GM23338 (cell line): ENCODE measurements around the gene SFT2D3.

ENCODE experiments used
- CREB1 ChIP-seq: fragments of 250-450 bp; sonication (Bioruptor Pico); IDR thresholded peaks from 2 replicates; pipeline ENCODE4 v1.5.0; 2020; ENCODE audit warnings: low read depth, mild to moderate bottlenecking, moderate library complexity
- CTCF ChIP-seq, 2 experiments: fragments of 200-600 bp in 1 of 2; sonication (generic) in 1 of 2; conservative IDR thresholded peaks; 2 replicates each; pipeline versions ENCODE4 v1.5.1 to v1.6.1; 2016 to 2017; ENCODE audit warnings: antibody characterized with exemption in 2 of 2, low read depth in 2 of 2, mild to moderate bottlenecking in 2 of 2, moderate library complexity in 1 of 2
- EZH2 ChIP-seq: fragments of 200-600 bp; sonication (generic); IDR thresholded peaks from one replicate; pipeline ENCODE4 v1.8.0; 2017; ENCODE audit warnings: antibody characterized with exemption, mild to moderate bottlenecking, low read depth; ENCODE audit not compliant: unreplicated experiment
- JUNB ChIP-seq: IDR thresholded peaks from one replicate; pipeline ENCODE4 v1.6.1; 2016; ENCODE audit warnings: antibody characterized with exemption; ENCODE audit not compliant: unreplicated experiment
- POLR2AphosphoS5 ChIP-seq: IDR thresholded peaks from 2 replicates; pipeline ENCODE4 v1.6.1; 2016; ENCODE audit warnings: antibody characterized with exemption, low read depth
- ZNF462 ChIP-seq: fragments of 250-450 bp; sonication (Bioruptor Pico); IDR thresholded peaks from 2 replicates; pipeline ENCODE4 v1.5.0; 2020; ENCODE audit warnings: mild to moderate bottlenecking, moderate library complexity

- TF ChIP-seq JUNB (no peak), CTCF (conservative IDR thresholded peaks at IDR 0.05; ENCODE audit: low read depth in 2 of 2) (no peak), POLR2AphosphoS5 (no peak), ZNF462 (no peak), EZH2 (no peak), CREB1 (CRISPR knock-in tag) (no peak)
These were observed 44.1 kb upstream of the SFT2D3 start for GRCh38 chr2:127657232-127657595.
